Thymus (tissue), 11 donors: ENCODE measurements around the gene RBM43. TPM values are rescaled to one million over a fixed set of nuclear protein-coding genes. Genes with fewer than 3 reads are reported as not detected.

ENCODE experiments used
- DNase-seq, 9 donors: peaks; one replicate each; pipeline ENCODE4 v3.0.0-alpha.2; 2013; ENCODE audit warnings: low spot score in 9 of 9, low read depth in 6 of 9, missing footprints in 1 of 9
- H3K27ac ChIP-seq, 2 donors: one replicate each; pipeline ENCODE4 v1.5.1; 2013; ENCODE audit warnings: control low read depth in 1 of 2, low read depth in 1 of 2, low read length in 1 of 2, mild to moderate bottlenecking in 1 of 2, moderate library complexity in 1 of 2
- H3K27me3 ChIP-seq, 2 donors: one replicate each; pipeline ENCODE4 v1.5.1; 2013; ENCODE audit warnings: low read length in 1 of 2; ENCODE audit not compliant: control insufficient read depth in 2 of 2, insufficient read depth in 1 of 2
- H3K36me3 ChIP-seq, 2 donors: one replicate each; pipeline ENCODE4 v1.5.1; 2013; ENCODE audit warnings: low read length in 1 of 2, mild to moderate bottlenecking in 1 of 2, moderate library complexity in 1 of 2; ENCODE audit not compliant: control insufficient read depth in 2 of 2, insufficient read depth in 2 of 2
- H3K4me1 ChIP-seq, 2 donors: one replicate each; pipeline ENCODE4 v1.5.1; 2013; ENCODE audit warnings: low read length in 2 of 2; ENCODE audit not compliant: control insufficient read depth in 2 of 2, insufficient read depth in 2 of 2
- H3K4me3 ChIP-seq, 2 donors: one replicate each; pipeline ENCODE4 v1.5.1; 2013; ENCODE audit warnings: low read length in 2 of 2, control low read depth in 1 of 2, mild to moderate bottlenecking in 1 of 2
- H3K9me3 ChIP-seq, 2 donors: one replicate each; pipeline ENCODE4 v1.5.1; 2013; ENCODE audit warnings: low read length in 1 of 2, mild to moderate bottlenecking in 1 of 2; ENCODE audit not compliant: control insufficient read depth in 2 of 2, insufficient read depth in 1 of 2
- WGBS: extraction: QIAGEN DNeasy Blood & Tissue Kit; methylation state at CpG from one replicate; pipeline ENCODE4 v1.1.7; 2013; 5-methylcytosine and 5-hydroxymethylcytosine counted together
- polyA plus RNA-seq: library from polyadenylated mRNA; stranded (reverse); fragments of 200-250 nt; gene quantifications from one replicate; pipeline ENCODE4 v1.2.3, GENCODE V29; 2013
- total RNA-seq: library from RNA; stranded (reverse); fragments of 120-200 nt; gene quantifications from one replicate; pipeline ENCODE4 v1.2.4, GENCODE V29; 2013
- donor health status: healthy.

Gene RBM43
- total and polyA plus RNA-seq, 2 donors = 4.7 to 9.5 TPM

DNA sequence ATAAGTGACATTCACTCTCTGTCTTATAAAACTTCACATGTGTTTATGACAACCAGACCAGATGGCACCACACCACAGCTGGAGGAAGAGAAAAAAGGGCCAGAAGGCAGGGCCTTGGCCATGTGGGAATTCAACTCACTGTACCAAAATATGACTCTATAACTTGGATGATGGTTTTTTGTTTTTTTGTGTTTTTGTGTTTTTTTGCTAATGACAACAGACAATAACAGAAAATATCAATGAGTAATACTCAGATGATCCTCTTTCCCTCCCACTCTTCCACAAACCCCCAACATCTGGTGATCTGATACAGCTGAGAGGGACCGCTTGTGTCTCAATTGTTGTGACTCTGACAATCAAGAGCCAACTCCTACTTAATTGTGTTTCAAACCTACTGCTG is 15.4 kb upstream of the RBM43 start:
- peaks cover 3 to 70% of the 10 kb centered on the region in 2 donors for H3K36me3 ChIP-seq
- WGBS = 47% methylated on average over 1 of the region's 1 CpG

DNA sequence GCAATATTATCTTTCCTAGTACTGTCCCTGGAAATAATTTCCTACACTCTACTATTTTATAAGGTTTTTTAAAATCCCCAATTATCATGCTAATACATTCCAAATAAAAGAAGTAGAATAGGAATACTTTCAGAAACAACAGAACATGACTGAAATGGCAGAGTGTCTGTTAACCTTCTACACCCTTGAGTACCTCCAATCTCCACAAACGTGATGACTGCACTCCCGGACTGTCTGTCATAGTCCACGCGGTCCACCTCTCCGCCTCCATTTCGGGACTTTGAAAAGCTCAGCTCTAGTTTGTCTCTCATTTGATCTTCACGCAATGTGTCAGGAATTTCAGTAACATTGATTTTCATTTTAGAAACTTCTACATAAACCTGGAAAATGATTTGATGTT is 13.6 kb upstream of the RBM43 start:
- H3K27me3 ChIP-seq = no peaks in the 10 kb centered on the region
- H3K4me3 ChIP-seq = no peak overlapping the region
- 98% methylated on average over 7 of the region's 7 CpGs for WGBS
- H3K36me3 ChIP-seq = peaks cover 3 to 69% of the 10 kb centered on the region in 2 donors
- H3K4me1 ChIP-seq = no peaks in the 10 kb centered on the region
- no peaks in the 10 kb centered on the region for H3K9me3 ChIP-seq
- H3K27ac ChIP-seq = no peak overlapping the region
- DNase-seq = no peak

More for the DNA sequence above, 15.4 kb upstream of the RBM43 start:
- H3K27me3 ChIP-seq = no peaks in the 10 kb centered on the region
- H3K9me3 ChIP-seq = no peaks in the 10 kb centered on the region
- H3K4me1 ChIP-seq = no peaks in the 10 kb centered on the region
- no peak for DNase-seq
- H3K4me3 ChIP-seq = no peak overlapping the region
- H3K27ac ChIP-seq = no peak overlapping the region

DNA sequence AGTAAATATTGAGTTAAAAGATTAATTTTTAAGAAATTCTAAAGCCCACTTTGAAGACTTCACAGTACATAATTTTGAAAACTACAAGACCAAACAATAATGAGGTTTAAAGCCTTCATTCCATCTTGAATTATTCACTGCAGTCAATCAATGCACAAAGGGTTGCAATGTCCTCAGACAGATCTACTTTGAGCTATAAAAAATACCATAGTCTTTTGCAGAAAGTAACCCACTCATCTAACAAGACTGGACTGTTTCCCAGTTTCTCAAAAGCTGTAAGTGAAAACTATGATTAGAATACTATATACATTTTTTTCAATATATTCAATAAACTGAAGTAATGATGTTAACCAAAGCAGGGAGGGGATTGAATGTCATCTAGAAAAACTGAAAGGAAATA is 10.2 kb upstream of the RBM43 start:
- Histone ChIP-seq H3K36me3 (peaks cover 3 to 46% of the 10 kb centered on the region in 2 donors), H3K4me1 (no peaks in the 10 kb centered on the region), H3K4me3 (no peak overlapping the region), H3K27ac (no peak overlapping the region), H3K9me3 (no peaks in the 10 kb centered on the region), H3K27me3 (no peaks in the 10 kb centered on the region)
- DNase-seq = no peak

DNA sequence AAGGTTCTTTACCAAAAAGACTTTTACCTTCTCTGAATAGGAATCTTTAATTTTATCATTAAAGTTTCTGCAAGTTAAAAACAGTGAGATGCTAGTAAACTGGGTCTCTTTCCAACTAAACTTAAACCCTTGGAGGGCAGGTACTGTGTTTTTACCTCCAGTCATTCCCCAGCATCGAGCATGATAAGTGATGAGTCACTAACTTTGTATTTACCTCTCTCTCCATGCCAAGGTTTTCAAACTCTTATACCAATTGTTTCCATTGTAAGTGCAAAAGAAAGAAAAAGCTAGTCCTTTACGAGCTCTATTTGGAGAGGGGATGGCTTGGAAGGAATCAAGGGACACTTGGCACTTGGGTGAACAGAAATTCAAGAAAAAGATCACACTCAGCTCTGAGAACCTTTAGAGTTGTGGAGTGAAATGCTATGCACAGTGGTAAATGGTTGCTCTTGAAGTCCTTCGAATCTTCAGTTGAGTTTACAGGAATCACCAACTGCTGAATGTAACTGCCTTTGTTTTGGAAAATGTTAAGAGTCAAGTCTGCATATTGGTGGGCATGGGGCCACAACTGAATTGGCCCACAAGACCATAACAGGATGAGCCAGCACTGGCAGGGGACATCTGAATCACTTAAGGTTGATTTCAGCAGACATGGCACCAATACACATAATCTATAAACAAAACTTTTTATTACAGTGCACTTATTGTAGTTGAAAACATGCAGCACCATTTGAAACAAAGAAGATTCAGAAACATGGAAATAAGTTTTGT is 8.3 kb upstream of the RBM43 start:
- no peaks in the 10 kb centered on the region for H3K27me3 ChIP-seq
- no peaks in the 10 kb centered on the region for H3K9me3 ChIP-seq
- H3K4me1 ChIP-seq = no peaks in the 10 kb centered on the region
- H3K27ac ChIP-seq = no peak overlapping the region
- DNase-seq = no peak
- WGBS = 98% methylated on average over 3 of the region's 3 CpGs
- peaks cover 0 to 32% of the 10 kb centered on the region in 2 donors for H3K36me3 ChIP-seq
- no peak overlapping the region for H3K4me3 ChIP-seq

DNA sequence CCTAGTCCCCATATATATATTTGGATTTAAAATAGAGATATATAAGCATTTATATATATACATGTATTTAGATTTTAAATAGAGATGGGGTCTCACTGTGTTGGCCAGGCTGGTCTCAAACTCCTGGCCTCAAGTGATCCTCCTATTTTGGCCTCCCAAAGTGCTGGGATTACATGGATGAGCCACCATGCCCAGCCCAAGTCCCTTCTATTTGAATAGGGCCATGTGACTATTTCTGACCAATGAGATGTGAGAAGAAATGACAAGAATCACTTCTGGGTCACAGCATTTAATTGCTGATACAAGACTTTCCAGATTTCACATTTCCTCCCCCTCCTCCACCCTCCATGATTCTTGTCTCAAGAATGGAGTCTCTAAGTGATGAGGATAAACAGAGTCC is 6.4 kb upstream of the RBM43 start:
- Histone ChIP-seq H3K27ac (no peak overlapping the region), H3K9me3 (no peaks in the 10 kb centered on the region), H3K36me3 (peaks cover 0 to 25% of the 10 kb centered on the region in 2 donors), H3K27me3 (no peaks in the 10 kb centered on the region), H3K4me1 (no peaks in the 10 kb centered on the region), H3K4me3 (no peak overlapping the region)
- DNase-seq = no peak

DNA sequence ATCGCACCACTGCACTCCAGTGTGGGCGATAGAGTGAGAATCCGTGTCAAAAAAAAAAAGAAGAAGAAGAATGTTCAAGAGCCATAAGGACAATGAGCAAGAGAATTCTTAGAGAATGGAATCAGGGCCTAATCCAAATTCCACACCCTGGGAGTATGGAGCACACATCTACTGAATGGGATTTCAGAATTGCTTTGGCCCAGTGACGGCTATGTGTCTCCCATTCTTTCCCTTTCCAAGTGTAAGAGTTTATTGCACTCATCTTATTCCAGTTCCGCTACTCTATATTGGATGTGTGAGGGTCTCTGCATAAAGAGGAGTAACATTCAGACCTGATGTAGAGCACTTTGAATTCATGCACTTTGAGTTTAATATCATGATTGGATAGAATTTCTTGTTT is 5.9 kb upstream of the RBM43 start:
- Histone ChIP-seq H3K4me1 (no peaks in the 10 kb centered on the region), H3K27me3 (no peaks in the 10 kb centered on the region), H3K4me3 (no peak overlapping the region), H3K36me3 (peaks cover 0 to 22% of the 10 kb centered on the region in 2 donors), H3K9me3 (no peaks in the 10 kb centered on the region), H3K27ac (no peak overlapping the region)
- no peak for DNase-seq
- 99% methylated on average over 5 of the region's 5 CpGs for WGBS

DNA sequence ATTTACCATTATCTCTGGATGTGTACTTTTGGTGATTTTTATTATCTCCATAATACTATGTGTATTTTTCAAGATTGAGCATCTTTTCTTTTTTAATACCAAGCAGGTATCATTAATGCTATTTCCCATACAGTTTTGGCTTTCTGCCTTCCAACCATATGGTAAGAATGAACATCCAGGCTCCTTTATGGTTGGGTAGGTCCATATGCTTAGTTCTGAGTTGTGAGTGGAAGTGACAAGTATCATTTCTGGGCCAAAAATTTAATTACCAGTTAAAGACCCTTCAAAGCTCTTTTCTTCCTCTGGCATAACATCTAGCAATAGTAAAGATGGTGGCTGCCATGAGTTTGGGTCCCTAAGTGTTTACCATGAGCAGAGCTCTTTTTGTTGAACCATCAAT is 4.3 kb upstream of the RBM43 start:
- Histone ChIP-seq H3K4me1 (peaks cover 0 to 5% of the 10 kb centered on the region in 2 donors), H3K36me3 (peaks cover 0 to 10% of the 10 kb centered on the region in 2 donors), H3K4me3 (no peak overlapping the region), H3K27me3 (no peaks in the 10 kb centered on the region), H3K27ac (no peak overlapping the region), H3K9me3 (no peaks in the 10 kb centered on the region)
- DNase-seq = no peak

DNA sequence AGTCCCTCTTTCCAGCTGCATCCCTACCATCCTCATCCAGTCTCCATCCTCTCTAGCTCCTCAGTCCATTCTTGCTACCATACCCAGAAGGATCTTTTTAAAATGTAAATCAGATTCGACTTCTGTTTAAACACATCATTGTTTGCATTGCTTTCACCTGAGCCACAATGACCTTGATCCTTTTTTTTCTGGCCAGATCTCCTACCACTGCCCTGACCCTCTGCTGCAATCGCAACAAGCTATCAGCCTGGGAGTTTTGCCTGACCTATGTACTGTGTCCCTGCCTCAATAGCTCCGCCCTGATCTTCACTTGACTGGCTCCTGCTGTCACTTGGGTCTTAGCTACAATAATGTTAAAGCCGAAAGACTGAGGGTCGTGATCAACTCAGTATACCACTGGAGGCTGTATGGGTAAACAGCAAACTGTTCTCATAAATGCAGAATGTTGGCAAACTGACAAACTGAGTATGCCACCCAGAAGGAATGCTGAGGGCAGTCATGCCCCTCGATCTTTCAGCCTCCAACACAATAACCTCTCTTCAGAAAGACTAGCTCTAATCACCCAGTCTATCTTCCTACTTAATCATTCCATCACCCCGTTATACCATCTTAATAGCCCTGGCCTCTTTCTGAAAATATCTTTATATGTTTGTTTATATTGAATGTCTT is 2.6 kb upstream of the RBM43 start:
- no peak for DNase-seq

DNA sequence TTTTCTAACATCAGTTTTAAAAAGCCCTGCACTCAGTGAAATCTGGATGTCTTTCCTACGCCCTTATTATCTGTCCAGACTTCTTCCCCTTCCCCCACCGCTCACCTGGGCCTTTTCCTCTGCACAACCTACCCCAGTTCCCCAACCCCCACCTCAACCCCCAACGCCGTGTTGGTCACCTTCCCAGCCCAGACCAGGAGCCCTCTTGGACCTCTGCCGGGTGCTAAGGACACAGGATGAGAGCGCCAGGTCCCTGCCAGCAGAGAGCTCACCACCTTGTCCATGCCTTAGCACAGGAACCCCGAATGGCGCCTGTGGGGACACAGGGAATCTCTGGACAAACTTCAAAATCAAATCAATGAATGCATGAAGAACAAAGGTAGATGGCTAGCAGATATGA is 966 bp upstream of the RBM43 start:
- 94% methylated on average over 8 of the region's 8 CpGs for WGBS
- no peak overlapping the region for H3K27ac ChIP-seq
- no peaks in the 10 kb centered on the region for H3K36me3 ChIP-seq
- DNase-seq = no peak
- H3K4me3 ChIP-seq = no peak overlapping the region
- no peaks in the 10 kb centered on the region for H3K27me3 ChIP-seq
- peaks cover 0 to 5% of the 10 kb centered on the region in 2 donors for H3K4me1 ChIP-seq
- H3K9me3 ChIP-seq = no peaks in the 10 kb centered on the region

More for the DNA sequence above, 2.6 kb upstream of the RBM43 start:
- Histone ChIP-seq H3K27me3 (no peaks in the 10 kb centered on the region), H3K27ac (no peak overlapping the region), H3K9me3 (no peaks in the 10 kb centered on the region), H3K36me3 (no peaks in the 10 kb centered on the region), H3K4me1 (peaks cover 0 to 5% of the 10 kb centered on the region in 2 donors), H3K4me3 (no peak overlapping the region)
- WGBS = 97% methylated on average over 7 of the region's 7 CpGs
